Kidney epithelial cell (primary cell): Measurements from ENCODE around the gene MALRD1. TPM values are rescaled to one million over a fixed set of nuclear protein-coding genes. Genes with fewer than 3 reads are reported as not detected.

Source experiments
- DNase-seq: peaks from one replicate; pipeline ENCODE4 v3.0.0-alpha.2; 2010; ENCODE audit warnings: low read depth
- H3K27me3 ChIP-seq: 2 replicates; pipeline ENCODE4 v1.6.0; 2011; ENCODE audit warnings: low read length; ENCODE audit not compliant: control insufficient read depth, insufficient read depth
- H3K36me3 ChIP-seq: 2 replicates; pipeline ENCODE4 v1.5.1; 2011; ENCODE audit warnings: low read length; ENCODE audit not compliant: control insufficient read depth, insufficient read depth
- H3K4me3 ChIP-seq: 2 replicates; pipeline ENCODE4 v1.5.1; 2011; ENCODE audit warnings: low read depth, mild to moderate bottlenecking, control low read depth, low read length
- total RNA-seq: library from RNA; depleted of rRNA; stranded (reverse); fragments of >200 nt; gene quantifications from 2 replicates; pipeline ENCODE4 v1.2.3, GENCODE V29; 2015
- TF ChIP-seq, protein P1 (sequence below): IDR thresholded peaks from 2 replicates; pipeline ENCODE4 v1.5.1; 2011; ENCODE audit warnings: mild to moderate bottlenecking, moderate library complexity, low read length, control low read depth, inconsistent platforms; ENCODE audit not compliant: insufficient read depth, poor library complexity, severe bottlenecking

The MALRD1 gene
- total RNA-seq, 1 donor from 2014 or later = 0.08 TPM

DNA sequence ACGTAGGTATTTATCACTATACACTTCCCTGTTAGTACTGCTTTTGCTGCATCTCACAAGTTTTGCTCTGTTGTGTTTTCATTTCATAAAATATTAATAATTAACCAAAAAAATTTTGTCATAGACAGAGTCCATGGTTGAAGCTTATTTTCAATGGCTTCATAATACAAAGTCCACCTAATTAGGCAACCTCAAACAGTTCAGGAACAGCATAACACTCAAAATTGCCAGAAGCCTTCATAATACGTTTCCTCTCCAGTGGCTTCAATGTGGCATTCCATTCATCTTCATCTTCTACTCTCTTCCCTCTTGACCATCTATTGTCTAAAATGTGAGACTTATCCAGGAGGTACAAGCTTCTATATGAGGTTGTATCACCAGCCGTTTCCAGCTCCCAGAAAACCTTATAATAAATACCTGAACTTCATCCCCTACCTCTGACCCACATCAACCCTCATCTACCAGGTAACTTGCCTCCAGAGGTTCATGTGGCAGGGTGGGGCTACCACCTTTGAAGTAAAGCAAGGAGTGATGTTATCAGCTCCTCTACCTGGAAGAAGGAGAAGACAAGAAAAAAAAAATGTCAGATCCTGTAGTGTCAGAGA, 337.3 kb downstream of the MALRD1 start:
- DNase-seq = no peak
- Histone ChIP-seq H3K27me3 (no peaks in the 10 kb centered on the region), H3K36me3 (no peaks in the 10 kb centered on the region), H3K4me3 (no peak overlapping the region)
- TF ChIP-seq, protein P1, sequence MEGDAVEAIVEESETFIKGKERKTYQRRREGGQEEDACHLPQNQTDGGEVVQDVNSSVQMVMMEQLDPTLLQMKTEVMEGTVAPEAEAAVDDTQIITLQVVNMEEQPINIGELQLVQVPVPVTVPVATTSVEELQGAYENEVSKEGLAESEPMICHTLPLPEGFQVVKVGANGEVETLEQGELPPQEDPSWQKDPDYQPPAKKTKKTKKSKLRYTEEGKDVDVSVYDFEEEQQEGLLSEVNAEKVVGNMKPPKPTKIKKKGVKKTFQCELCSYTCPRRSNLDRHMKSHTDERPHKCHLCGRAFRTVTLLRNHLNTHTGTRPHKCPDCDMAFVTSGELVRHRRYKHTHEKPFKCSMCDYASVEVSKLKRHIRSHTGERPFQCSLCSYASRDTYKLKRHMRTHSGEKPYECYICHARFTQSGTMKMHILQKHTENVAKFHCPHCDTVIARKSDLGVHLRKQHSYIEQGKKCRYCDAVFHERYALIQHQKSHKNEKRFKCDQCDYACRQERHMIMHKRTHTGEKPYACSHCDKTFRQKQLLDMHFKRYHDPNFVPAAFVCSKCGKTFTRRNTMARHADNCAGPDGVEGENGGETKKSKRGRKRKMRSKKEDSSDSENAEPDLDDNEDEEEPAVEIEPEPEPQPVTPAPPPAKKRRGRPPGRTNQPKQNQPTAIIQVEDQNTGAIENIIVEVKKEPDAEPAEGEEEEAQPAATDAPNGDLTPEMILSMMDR = no peak

DNA sequence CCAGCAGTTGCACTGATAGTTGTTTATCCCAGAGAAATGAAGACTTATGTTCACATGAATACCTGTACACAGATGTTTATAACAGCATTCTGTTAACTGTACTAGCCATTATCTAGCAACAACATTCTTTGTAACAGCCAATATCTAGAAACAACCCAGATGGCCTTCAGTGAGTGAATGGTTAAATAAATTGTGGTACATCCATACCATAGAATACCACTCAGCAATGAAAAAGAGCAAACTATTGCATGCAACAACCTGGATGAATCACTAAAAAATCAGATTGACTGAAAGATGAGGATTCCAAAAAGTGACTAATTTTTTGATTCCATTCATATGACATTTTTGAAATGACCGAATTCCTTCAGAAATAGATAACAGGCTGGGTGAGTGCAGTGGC, 360.3 kb downstream of the MALRD1 start:
- no peaks in the 10 kb centered on the region for H3K36me3 ChIP-seq
- TF ChIP-seq, protein P1 = no peak
- no peak for DNase-seq
- no peaks in the 10 kb centered on the region for H3K27me3 ChIP-seq
- H3K4me3 ChIP-seq = no peak overlapping the region

DNA sequence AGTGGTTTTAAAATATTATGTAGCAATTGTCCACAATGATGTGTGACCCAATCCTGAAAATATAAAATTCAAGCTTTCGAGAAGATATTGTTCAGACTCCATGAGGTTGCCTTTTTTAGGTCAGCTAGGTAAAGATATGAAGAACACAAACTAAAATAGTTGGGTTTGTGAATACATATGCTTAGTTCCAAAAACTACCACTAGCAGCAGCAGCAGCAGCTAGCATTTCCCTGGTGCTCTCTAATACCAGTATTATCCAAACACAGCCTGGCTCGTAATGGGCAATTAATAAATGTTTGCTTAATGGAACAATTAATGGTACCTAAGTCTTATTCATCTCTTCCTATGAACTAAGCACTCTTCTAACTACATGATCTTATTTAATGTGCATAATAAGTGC, 362.5 kb downstream of the MALRD1 start:
- DNase-seq = no peak
- Histone ChIP-seq H3K4me3 (no peak overlapping the region), H3K36me3 (no peaks in the 10 kb centered on the region), H3K27me3 (no peaks in the 10 kb centered on the region)
- TF ChIP-seq, protein P1 = peak; percentile 1

DNA sequence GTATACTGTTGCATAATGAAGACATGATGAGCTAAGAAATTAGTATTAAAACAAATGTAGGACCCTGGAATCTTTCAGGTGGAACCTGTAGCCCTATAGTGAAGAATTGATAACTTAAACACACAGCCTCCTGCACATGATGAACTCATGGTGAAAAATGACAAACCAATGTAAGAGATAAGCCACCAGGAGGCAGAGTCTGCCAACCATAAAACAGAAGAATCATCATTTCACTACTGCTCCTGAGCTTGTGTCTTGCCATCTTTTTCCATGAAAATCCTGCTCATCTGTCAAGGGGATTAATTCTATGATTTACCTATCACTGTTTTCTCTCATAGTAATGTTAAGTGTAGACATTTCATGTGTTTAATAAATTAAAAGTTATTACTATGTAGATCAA, 363.9 kb downstream of the MALRD1 start:
- H3K36me3 ChIP-seq = no peaks in the 10 kb centered on the region
- no peak overlapping the region for H3K4me3 ChIP-seq
- TF ChIP-seq, protein P1 = peak; percentile 55
- no peaks in the 10 kb centered on the region for H3K27me3 ChIP-seq
- DNase-seq = peak; percentile 4

DNA sequence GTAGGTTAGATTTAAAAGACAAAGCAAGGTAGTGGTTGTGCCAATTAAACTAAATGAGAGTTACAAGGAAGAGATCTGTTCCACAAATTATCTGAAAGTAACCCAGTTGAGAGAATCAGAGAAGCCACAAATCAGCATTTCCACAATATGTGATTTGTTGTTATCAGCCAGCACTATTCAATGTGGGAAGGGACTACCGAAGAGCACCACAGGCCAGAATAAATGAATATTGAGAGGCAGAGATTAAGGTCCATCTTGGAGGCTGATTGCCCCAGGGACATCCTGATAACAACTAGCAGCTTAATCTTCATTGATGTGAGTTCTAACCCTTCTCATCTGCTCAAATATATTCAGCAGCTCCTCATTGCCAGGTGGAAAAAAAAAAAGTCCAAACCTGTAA, 367.6 kb downstream of the MALRD1 start:
- no peaks in the 10 kb centered on the region for H3K36me3 ChIP-seq
- no peaks in the 10 kb centered on the region for H3K27me3 ChIP-seq
- DNase-seq = no peak
- H3K4me3 ChIP-seq = no peak overlapping the region
- TF ChIP-seq, protein P1 = no peak

DNA sequence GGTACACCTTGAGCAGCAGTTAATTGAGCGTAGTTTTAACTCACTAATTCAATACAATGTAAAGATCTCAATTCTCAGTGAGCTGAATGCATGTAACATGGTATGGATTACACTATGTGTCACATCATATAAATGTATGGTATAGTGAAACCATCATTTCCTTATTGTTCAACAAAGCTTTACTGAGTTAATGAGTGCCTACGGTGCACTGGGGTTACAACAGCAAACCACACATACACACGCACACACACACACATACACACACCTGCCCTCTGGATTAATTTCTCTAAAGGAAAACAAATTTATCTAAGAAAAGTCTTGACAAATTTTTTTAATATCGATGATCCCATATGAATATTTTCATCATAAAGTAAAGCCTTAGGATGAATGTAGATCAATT, 369.1 kb downstream of the MALRD1 start:
- TF ChIP-seq, protein P1 = no peak
- no peak for DNase-seq
- H3K36me3 ChIP-seq = no peaks in the 10 kb centered on the region
- no peaks in the 10 kb centered on the region for H3K27me3 ChIP-seq
- H3K4me3 ChIP-seq = no peak overlapping the region
